SIG-M5 (cell line): Measurements from ENCODE around the gene SSRP1.

Experiments
- DNase-seq: peaks from one replicate; lab custom pipeline; 2025; lab: John Stamatoyannopoulos, UW

Gene SSRP1

DNA sequence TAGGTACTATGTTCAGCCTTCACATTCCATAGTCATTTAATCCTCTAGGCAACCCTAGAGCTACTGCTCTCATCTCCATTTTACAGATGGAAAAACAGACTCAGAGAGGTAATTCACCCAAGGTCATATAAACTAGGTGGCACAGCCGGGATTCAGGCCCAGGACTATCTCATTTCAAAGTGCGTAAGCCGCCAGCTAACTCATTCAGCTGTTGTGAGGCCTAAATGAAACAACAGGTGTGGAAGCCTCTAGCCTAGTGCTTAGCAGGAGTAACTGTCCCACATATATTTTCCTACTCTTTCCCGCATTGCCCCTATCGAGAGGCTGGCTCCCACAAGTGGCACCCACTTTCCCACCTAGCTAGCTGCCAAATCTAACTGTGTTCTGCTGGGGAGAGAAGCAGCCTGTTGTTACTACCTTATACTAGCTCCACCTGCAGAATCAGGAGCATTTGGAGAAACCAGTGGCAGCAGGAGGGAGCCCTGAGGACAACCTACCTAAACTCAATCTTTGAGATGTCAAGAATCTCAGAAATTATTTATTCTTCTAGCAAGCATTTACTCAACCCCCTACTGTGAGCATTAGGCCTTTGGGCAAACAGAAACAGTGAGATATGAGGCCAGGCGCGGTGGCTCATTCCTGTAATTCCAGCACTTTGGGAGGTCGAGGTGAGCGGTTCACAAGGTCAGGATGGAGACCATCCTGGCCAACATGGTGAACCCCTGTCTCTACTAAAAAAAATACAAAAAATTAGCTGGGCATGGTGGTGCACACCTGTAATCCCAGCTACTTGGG lies 24.4 kb upstream of the SSRP1 start:
- DNase-seq = no peak

DNA sequence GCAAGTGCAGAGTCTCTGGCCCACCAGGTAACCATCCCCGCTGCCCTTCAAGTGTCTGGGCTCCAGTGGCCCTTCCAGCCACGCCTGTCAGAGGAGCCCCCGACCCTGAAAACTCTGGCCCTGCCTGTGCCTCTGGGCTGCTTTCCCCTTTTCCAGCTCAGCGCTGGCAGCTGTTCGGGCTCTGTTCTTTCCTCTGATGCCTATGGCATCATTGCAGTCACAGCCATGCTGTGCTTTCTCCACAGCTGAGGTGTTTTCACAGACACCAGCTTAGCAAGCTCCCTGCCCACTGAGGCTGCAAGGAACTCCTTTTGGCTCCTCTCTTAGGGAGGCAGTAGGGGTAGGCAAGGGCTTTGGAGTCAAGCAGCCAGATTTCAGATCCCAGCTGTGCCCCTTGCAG lies 23.7 kb upstream of the SSRP1 start:
- DNase-seq = no peak

DNA sequence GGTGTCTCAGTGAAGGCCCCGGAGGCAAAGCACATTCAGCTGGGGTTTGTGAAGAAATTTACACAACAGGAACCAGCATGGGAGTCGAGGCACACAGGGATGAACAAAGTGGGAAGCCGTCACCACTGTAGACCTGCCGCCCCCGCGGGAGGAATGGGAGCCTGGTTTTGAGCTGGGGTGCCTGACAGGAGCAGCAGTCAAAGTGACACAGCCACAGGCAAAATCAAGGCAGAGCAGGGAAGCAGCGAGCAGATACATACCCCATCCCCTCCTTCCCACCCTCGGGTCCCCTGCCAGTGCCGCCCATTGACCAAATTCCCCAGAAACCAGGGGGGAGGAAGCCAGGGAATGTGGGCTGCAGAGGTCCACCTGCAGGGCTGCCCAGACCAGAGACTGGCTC lies 23.3 kb upstream of the SSRP1 start:
- DNase-seq = no peak

- no peak for DNase-seq
Measured at GRCh38 chr11:57358543-57358961, 22.9 kb upstream of the SSRP1 start.

DNA sequence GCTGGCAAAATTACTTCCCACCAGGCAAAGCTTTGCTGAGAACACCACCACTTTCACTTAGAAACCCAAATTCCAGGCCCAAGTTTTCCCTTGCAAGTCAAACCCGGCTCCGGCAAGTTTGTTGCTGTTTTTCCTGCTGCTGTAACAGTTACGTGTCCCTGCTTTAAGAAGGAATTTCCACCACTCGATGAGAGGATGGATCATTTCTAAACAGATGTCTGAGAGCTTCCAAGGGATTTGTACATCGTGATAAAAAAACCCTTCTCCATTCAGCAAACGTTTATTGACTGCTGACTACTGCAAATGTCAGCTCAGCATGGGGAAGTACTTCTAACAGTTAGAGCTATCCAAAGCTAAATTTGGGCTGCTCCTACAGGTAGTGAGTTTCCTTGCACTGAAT lies 22.2 kb upstream of the SSRP1 start:
- DNase-seq = no peak

DNA sequence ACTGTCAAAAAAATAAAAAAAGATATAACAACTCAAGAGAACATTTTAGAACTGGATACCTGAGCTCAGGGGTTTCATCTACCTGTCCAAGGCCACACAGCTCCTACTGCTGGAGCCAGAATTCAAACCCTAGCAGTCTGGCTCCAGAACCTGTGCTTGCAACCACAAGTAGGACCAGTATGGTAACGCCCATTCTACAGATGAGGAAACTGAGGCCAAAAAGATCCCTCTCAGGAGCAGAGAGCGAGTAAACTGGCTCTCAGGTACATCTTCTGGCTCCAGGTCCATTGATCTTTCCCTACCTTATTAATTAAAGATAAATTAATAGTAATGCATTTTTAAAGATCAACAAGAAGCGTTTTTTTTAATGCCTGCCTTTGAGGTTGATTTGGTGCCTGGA lies 21.6 kb upstream of the SSRP1 start:
- DNase-seq = no peak

- no peak for DNase-seq
Measured at GRCh38 chr11:57356268-57356667, 20.6 kb upstream of the SSRP1 start.

DNA sequence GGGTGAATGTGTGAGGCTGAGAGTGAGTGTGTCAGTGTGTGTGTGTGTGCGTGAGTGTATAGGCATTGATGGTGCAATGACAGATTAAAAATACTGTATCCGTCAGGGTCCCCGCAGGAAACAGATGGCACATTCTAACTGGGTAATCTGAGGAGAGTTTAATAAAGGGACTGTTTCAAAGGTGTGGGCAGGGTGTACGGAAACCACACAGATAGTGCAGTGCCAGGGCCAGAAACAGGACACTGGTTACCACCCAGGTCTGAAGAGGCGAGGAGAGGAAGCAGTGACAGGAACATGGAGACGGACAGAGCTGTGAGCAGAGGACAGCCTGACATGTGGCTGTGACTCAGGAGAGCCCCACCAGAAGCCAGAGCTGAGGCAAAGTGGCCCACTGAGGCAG lies 19.0 kb upstream of the SSRP1 start:
- no peak for DNase-seq

GRCh38 chr11:57353852-57354251 lies 18.2 kb upstream of the SSRP1 start:
- no peak for DNase-seq

DNA sequence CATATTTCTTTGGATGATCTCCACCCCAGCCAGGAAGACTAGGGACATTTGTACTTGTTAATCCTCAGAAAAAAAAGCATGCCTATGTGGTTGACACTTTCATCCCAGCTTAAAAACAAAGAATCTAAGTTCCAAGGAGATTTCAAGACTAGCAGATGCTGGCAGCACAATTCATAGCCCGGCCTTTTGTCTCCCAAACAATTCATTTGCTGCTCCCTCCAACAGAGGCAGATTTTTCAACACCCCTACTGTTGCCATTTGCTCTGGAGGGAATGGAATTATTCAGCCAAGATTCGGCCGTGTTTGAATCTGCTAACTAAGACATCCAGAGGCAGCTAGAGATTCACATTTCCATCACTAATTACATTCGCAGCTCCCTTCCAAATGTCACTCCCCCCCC lies 17.8 kb upstream of the SSRP1 start:
- no peak for DNase-seq

DNA sequence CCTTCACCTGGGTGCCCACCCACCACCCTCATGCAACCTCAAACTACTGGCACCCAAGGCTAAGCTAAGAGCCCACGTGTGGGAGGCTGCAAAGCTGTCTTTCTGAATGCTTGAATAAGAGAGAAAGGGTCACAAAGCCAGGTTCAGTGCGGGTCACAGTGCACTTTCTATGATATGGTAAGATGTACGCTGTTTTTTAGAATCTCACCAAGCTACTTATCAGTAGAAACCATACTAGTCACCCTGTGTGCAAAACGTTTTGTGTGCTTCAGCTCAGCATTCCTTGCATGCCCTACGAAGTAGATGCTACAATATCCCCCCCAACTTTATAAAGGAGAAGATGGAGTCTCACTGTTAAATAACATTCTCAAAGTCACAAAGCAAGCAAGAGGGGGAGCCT lies 17.3 kb upstream of the SSRP1 start:
- no peak for DNase-seq

GRCh38 chr11:57349491-57350274 lies 14.0 kb upstream of the SSRP1 start:
- DNase-seq = no peak

DNA sequence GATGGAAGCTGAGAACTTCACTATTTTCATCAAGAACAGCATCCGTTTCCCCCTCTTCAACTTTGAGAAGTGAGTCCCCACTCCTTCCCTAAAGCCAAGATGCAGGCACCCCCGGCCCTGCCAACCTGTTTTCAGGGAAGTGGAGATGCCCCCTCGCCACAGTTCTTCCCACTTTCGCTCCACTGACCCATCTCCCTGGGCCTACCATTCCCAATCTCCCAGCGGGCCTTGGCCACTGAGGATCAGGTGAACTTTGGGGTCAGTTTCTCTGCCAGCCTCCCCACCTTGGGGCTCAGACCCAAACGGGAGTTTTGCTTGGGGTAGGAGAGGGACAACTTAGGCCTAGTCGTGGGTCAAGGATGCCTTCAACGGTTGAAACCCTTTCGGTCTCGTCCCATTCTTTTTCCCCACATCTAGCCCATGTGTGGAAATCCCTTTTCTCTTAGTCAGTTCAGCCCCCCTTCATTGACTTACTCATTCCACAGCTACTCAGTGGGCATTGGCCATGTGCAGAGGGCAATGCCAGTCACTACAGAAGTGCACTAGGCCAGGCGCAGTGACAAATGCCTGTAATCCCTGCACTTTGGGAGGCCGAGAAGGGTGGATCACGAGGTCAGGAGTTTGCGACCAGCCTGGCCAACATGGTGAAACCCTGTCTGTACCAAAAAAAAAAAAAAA lies 13.1 kb upstream of the SSRP1 start:
- no peak for DNase-seq

DNA sequence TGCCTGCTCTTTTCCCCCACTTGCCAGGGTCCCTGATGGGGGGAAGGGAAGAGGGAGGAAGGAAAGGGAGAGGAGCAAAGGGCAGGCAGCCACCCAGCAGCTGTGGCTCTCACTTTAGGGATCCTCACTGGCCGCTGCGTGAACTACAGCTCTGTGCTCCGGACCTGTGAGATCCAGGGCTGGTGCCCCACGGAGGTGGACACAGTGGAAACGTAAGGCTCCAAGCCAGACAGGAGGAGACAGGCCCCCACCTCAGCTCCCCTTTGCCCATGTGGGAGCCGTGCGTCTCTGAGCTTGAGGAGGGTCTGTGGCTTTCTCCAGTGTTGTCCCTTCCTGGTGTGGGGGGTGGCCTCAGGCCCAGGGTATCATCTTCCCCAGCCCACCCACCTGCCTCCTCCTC lies 12.4 kb upstream of the SSRP1 start:
- no peak for DNase-seq

GRCh38 chr11:57347336-57347735 lies 11.6 kb upstream of the SSRP1 start:
- no peak for DNase-seq

- no peak for DNase-seq
Measured at GRCh38 chr11:57345555-57346211, 10.0 kb upstream of the SSRP1 start.

DNA sequence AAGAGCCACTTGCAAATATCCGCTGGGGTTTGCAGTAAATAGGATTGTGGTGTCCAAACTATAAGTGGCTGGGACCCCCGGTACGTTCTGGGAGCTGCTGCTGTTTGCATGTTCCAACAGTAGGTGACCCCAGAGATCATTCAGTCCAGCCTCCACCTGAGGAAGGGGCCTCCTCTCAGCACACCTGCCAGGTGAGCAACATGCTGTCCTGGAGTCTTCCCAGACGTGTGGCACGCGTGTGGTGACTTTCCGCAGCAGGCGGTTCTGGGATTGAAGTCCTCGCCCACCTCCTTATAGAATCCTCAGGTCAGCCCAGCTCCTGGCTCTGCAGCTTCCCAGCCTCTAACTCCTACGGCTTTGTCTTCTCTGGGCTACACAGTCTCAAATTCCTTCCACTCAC lies 9.1 kb upstream of the SSRP1 start:
- no peak for DNase-seq

DNA sequence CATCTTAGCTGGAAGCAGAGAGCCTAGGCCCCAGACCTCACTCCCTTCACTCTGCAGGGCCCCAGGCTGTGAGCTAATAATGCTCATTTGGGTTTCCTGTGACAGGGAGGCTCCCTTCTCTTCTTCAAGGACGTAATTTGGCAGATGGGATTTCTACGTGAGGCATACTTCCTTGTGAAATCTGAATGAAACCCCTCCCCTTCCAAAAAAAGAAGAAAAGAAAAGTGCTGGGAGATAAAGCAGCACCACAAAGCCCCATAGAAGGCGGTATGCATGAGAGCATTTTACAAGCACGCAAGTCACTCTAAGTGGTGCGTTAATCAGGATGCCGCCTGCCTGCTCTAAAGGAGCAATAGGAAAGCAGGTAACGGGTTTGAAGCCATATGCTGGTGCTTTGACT lies 8.1 kb upstream of the SSRP1 start:
- no peak for DNase-seq

DNA sequence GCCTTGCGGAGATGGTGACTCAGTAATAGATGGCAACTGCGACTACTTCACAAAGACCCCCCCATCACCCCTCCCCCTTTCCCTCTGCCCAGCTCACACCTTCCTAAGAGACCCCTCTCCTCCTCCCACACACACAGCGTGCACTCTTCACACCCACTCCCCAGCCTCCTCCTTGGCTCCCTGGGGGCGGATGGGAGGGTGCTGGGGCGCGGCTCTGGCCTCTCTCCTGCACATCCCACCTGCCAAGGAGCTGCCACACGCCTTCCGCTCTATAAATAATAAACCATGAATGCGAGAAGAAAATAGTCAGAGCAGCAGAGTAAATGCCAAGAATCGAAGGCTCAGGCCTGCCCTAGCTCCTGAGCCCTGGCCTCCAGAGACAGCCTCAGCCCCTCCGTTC lies 7.0 kb upstream of the SSRP1 start:
- DNase-seq = no peak

DNA sequence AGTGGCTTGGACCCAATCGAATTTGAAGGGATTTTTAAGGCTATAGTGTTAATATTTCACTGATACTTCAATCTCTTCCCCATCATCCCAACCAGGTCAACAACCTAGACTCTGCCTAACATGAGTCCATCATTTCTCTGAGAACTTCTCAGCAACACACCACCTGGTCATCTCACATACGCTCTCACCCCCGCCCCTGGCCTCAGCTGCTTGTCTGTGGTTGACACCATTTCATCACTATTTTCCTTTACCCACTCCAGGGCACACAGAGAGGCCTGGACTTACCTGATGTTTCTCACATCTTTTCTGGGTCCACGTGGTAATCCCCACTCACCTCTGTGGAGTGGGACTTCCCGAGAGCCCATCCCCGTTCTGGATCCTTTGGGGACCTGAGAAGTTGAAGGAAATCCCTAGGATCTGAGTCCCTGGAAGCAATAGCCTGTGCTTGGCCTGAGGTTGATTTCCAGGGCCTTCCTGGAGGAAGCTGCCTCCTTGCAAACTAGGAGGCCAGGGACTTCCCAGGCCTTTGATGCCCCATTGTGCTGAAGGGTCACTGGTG lies 5.6 kb upstream of the SSRP1 start:
- no peak for DNase-seq

GRCh38 chr11:57340039-57340615 lies 4.4 kb upstream of the SSRP1 start:
- DNase-seq = no peak

- no peak for DNase-seq
Measured at GRCh38 chr11:57339328-57339727, 3.6 kb upstream of the SSRP1 start.
